ENCODE results near the gene PANK3.

The PANK3 gene

GRCh38 chr5:168578538-168579487 is at the start of gene PANK3:
Gene PANK3, minus strand, starts transcription at chr5:168579368. Its CDS starts 85 bp downstream, at chr5:168579283.
- Histone ChIP-seq H3K27ac (ENCODE audit: low read depth in 2 of 2, low read length in 2 of 2) (peak within 1 kb of the TSS; percentile 87 to 96), H3K9me3 (ENCODE audit: control insufficient read depth in 2 of 2, low read length in 2 of 2) (no peaks in the 10 kb centered on the region), H3K4me1 (ENCODE audit: control insufficient read depth in 2 of 2, insufficient read depth in 2 of 2, low read length in 2 of 2) (peaks cover 5 to 16% of the 10 kb centered on the region in 2 donors), H3K9ac (ENCODE audit: low read depth in 1 of 2, low read length in 2 of 2) (peak within 1 kb of the TSS; percentile 97), H3K27me3 (ENCODE audit: control insufficient read depth in 2 of 2, insufficient read depth in 2 of 2, low read length in 2 of 2) (no peaks in the 10 kb centered on the region), H3K36me3 (ENCODE audit: control insufficient read depth in 2 of 2, insufficient read depth in 2 of 2, low read length in 2 of 2) (no peaks in the 10 kb centered on the region), H3K4me3 (ENCODE audit: low read length in 2 of 2) (peak within 1 kb of the TSS; percentile 92 to 97)

- Histone ChIP-seq H3K4me3 (ENCODE audit: low read length in 2 of 2) (no peak overlapping the region), H3K27ac (ENCODE audit: low read depth in 2 of 2, low read length in 2 of 2) (no peak overlapping the region), H3K36me3 (ENCODE audit: control insufficient read depth in 2 of 2, insufficient read depth in 2 of 2, low read length in 2 of 2) (no peaks in the 10 kb centered on the region), H3K4me1 (ENCODE audit: control insufficient read depth in 2 of 2, insufficient read depth in 2 of 2, low read length in 2 of 2) (no peaks in the 10 kb centered on the region), H3K9me3 (ENCODE audit: control insufficient read depth in 2 of 2, low read length in 2 of 2) (no peaks in the 10 kb centered on the region), H3K27me3 (ENCODE audit: control insufficient read depth in 2 of 2, insufficient read depth in 2 of 2, low read length in 2 of 2) (no peaks in the 10 kb centered on the region), H3K9ac (ENCODE audit: low read depth in 1 of 2, low read length in 2 of 2) (no peak overlapping the region)
Measured at GRCh38 chr5:168624850-168625364, 45.7 kb upstream of the PANK3 start.

- Histone ChIP-seq H3K27ac (ENCODE audit: low read depth in 2 of 2, low read length in 2 of 2) (no peak overlapping the region), H3K36me3 (ENCODE audit: control insufficient read depth in 2 of 2, insufficient read depth in 2 of 2, low read length in 2 of 2) (no peaks in the 10 kb centered on the region), H3K9ac (ENCODE audit: low read depth in 1 of 2, low read length in 2 of 2) (no peak overlapping the region), H3K4me1 (ENCODE audit: control insufficient read depth in 2 of 2, insufficient read depth in 2 of 2, low read length in 2 of 2) (no peaks in the 10 kb centered on the region), H3K27me3 (ENCODE audit: control insufficient read depth in 2 of 2, insufficient read depth in 2 of 2, low read length in 2 of 2) (no peaks in the 10 kb centered on the region), H3K4me3 (ENCODE audit: low read length in 2 of 2) (no peak overlapping the region), H3K9me3 (ENCODE audit: control insufficient read depth in 2 of 2, low read length in 2 of 2) (no peaks in the 10 kb centered on the region)
Measured at GRCh38 chr5:168620807-168621206, 41.6 kb upstream of the PANK3 start.

DNA sequence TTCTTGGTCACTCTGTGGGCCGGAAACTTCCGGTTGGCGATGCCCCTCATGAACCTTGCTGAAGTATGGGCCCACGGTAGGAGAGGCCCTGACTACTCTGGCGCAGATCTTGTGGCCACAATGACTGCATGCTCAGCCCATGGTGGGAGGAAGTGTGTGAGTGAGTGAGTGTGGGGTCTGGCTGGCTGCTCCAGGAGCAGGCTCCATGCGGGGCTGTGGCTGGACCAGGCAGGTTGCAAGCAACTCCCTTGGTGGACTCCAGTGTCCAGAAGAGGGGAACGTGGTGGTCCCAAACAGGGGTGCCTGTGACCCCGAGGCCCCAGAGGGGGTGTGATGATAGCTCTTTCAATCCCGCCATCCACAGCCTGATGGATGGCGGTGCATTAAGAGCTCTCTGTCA is 35.5 kb upstream of the PANK3 start:
- Histone ChIP-seq H3K4me3 (ENCODE audit: low read length in 2 of 2) (no peak overlapping the region), H3K27ac (ENCODE audit: low read depth in 2 of 2, low read length in 2 of 2) (no peak overlapping the region), H3K36me3 (ENCODE audit: control insufficient read depth in 2 of 2, insufficient read depth in 2 of 2, low read length in 2 of 2) (no peaks in the 10 kb centered on the region), H3K27me3 (ENCODE audit: control insufficient read depth in 2 of 2, insufficient read depth in 2 of 2, low read length in 2 of 2) (no peaks in the 10 kb centered on the region), H3K4me1 (ENCODE audit: control insufficient read depth in 2 of 2, insufficient read depth in 2 of 2, low read length in 2 of 2) (peaks cover 0 to 5% of the 10 kb centered on the region in 2 donors), H3K9ac (ENCODE audit: low read depth in 1 of 2, low read length in 2 of 2) (no peak overlapping the region), H3K9me3 (ENCODE audit: control insufficient read depth in 2 of 2, low read length in 2 of 2) (no peaks in the 10 kb centered on the region)

DNA sequence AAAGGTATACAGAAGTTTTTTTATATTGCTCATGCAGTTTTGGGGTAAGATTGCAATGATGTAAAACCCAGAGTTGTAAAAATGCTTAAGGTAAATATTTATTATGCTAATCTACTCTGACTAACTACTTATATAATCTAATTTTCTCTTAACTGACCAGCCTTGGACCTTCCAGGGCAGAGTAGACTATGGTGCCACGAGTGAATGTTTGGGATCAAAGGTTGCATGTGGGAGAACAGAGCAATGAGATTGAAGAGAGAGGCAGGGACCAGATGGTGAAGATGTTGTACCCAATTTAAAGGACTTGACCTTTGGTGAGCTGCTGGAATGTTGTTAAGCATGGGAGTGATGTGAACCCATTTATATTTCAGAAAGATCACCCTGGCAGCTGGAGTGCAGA is 34.8 kb upstream of the PANK3 start:
- peaks cover 0 to 5% of the 10 kb centered on the region in 2 donors for H3K4me1 ChIP-seq (ENCODE audit: control insufficient read depth in 2 of 2, insufficient read depth in 2 of 2, low read length in 2 of 2)
- no peak overlapping the region for H3K9ac ChIP-seq (ENCODE audit: low read depth in 1 of 2, low read length in 2 of 2)
- no peaks in the 10 kb centered on the region for H3K36me3 ChIP-seq (ENCODE audit: control insufficient read depth in 2 of 2, insufficient read depth in 2 of 2, low read length in 2 of 2)
- no peaks in the 10 kb centered on the region for H3K27me3 ChIP-seq (ENCODE audit: control insufficient read depth in 2 of 2, insufficient read depth in 2 of 2, low read length in 2 of 2)
- no peaks in the 10 kb centered on the region for H3K9me3 ChIP-seq (ENCODE audit: control insufficient read depth in 2 of 2, low read length in 2 of 2)
- H3K4me3 ChIP-seq (ENCODE audit: low read length in 2 of 2) = no peak overlapping the region
- no peak overlapping the region for H3K27ac ChIP-seq (ENCODE audit: low read depth in 2 of 2, low read length in 2 of 2)

- no peaks in the 10 kb centered on the region for H3K36me3 ChIP-seq (ENCODE audit: control insufficient read depth in 2 of 2, insufficient read depth in 2 of 2, low read length in 2 of 2)
- H3K27ac ChIP-seq (ENCODE audit: low read depth in 2 of 2, low read length in 2 of 2) = peak overlapping the region; percentile 68 to 71
- no peaks in the 10 kb centered on the region for H3K9me3 ChIP-seq (ENCODE audit: control insufficient read depth in 2 of 2, low read length in 2 of 2)
- H3K9ac ChIP-seq (ENCODE audit: low read depth in 1 of 2, low read length in 2 of 2) = peak overlapping the region in 1 of 2 donors; percentile 5
- no peaks in the 10 kb centered on the region for H3K27me3 ChIP-seq (ENCODE audit: control insufficient read depth in 2 of 2, insufficient read depth in 2 of 2, low read length in 2 of 2)
- peaks cover 0 to 5% of the 10 kb centered on the region in 2 donors for H3K4me1 ChIP-seq (ENCODE audit: control insufficient read depth in 2 of 2, insufficient read depth in 2 of 2, low read length in 2 of 2)
- no peak overlapping the region for H3K4me3 ChIP-seq (ENCODE audit: low read length in 2 of 2)
Measured at GRCh38 chr5:168613396-168613795, 34.2 kb upstream of the PANK3 start.

GRCh38 chr5:168612996-168613395 is 33.8 kb upstream of the PANK3 start:
- H3K4me1 ChIP-seq (ENCODE audit: control insufficient read depth in 2 of 2, insufficient read depth in 2 of 2, low read length in 2 of 2) = peaks cover 0 to 5% of the 10 kb centered on the region in 2 donors
- H3K27ac ChIP-seq (ENCODE audit: low read depth in 2 of 2, low read length in 2 of 2) = peak overlapping the region; percentile 68 to 71
- H3K36me3 ChIP-seq (ENCODE audit: control insufficient read depth in 2 of 2, insufficient read depth in 2 of 2, low read length in 2 of 2) = no peaks in the 10 kb centered on the region
- peak overlapping the region in 1 of 2 donors; percentile 5 for H3K9ac ChIP-seq (ENCODE audit: low read depth in 1 of 2, low read length in 2 of 2)
- H3K27me3 ChIP-seq (ENCODE audit: control insufficient read depth in 2 of 2, insufficient read depth in 2 of 2, low read length in 2 of 2) = no peaks in the 10 kb centered on the region
- peak overlapping the region in 1 of 2 donors; percentile 14 for H3K4me3 ChIP-seq (ENCODE audit: low read length in 2 of 2)
- no peaks in the 10 kb centered on the region for H3K9me3 ChIP-seq (ENCODE audit: control insufficient read depth in 2 of 2, low read length in 2 of 2)

DNA sequence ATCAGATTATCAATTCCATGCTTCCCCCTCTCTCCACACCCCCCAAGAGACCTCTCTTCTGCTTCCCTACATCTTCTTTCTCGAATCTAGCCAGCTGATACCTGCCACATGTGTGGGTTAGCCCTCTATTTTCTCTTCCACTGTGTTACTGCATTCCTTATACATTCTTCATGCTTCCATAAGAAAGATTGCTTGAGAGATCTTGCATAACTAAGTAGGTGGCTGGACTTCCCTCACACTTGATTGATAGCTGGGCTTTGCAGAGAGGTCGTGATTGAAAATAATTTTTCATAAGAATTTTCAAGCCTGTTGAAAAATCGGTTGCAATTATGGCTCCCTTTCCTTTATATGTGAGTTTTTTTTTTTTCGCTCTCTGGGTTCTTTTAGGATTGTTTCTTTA is 33.0 kb upstream of the PANK3 start:
- Histone ChIP-seq H3K4me1 (ENCODE audit: control insufficient read depth in 2 of 2, insufficient read depth in 2 of 2, low read length in 2 of 2) (peaks cover 0 to 5% of the 10 kb centered on the region in 2 donors), H3K4me3 (ENCODE audit: low read length in 2 of 2) (no peak overlapping the region), H3K27me3 (ENCODE audit: control insufficient read depth in 2 of 2, insufficient read depth in 2 of 2, low read length in 2 of 2) (no peaks in the 10 kb centered on the region), H3K36me3 (ENCODE audit: control insufficient read depth in 2 of 2, insufficient read depth in 2 of 2, low read length in 2 of 2) (no peaks in the 10 kb centered on the region), H3K27ac (ENCODE audit: low read depth in 2 of 2, low read length in 2 of 2) (no peak overlapping the region), H3K9me3 (ENCODE audit: control insufficient read depth in 2 of 2, low read length in 2 of 2) (no peaks in the 10 kb centered on the region), H3K9ac (ENCODE audit: low read depth in 1 of 2, low read length in 2 of 2) (no peak overlapping the region)

GRCh38 chr5:168611165-168611564 is 32.0 kb upstream of the PANK3 start:
- Histone ChIP-seq H3K4me1 (ENCODE audit: control insufficient read depth in 2 of 2, insufficient read depth in 2 of 2, low read length in 2 of 2) (peaks cover 0 to 5% of the 10 kb centered on the region in 2 donors), H3K4me3 (ENCODE audit: low read length in 2 of 2) (no peak overlapping the region), H3K9ac (ENCODE audit: low read depth in 1 of 2, low read length in 2 of 2) (no peak overlapping the region), H3K27me3 (ENCODE audit: control insufficient read depth in 2 of 2, insufficient read depth in 2 of 2, low read length in 2 of 2) (no peaks in the 10 kb centered on the region), H3K9me3 (ENCODE audit: control insufficient read depth in 2 of 2, low read length in 2 of 2) (no peaks in the 10 kb centered on the region), H3K27ac (ENCODE audit: low read depth in 2 of 2, low read length in 2 of 2) (no peak overlapping the region), H3K36me3 (ENCODE audit: control insufficient read depth in 2 of 2, insufficient read depth in 2 of 2, low read length in 2 of 2) (no peaks in the 10 kb centered on the region)

- Histone ChIP-seq H3K4me3 (ENCODE audit: low read length in 2 of 2) (no peak overlapping the region), H3K27ac (ENCODE audit: low read depth in 2 of 2, low read length in 2 of 2) (no peak overlapping the region), H3K9ac (ENCODE audit: low read depth in 1 of 2, low read length in 2 of 2) (no peak overlapping the region), H3K36me3 (ENCODE audit: control insufficient read depth in 2 of 2, insufficient read depth in 2 of 2, low read length in 2 of 2) (no peaks in the 10 kb centered on the region), H3K9me3 (ENCODE audit: control insufficient read depth in 2 of 2, low read length in 2 of 2) (no peaks in the 10 kb centered on the region), H3K4me1 (ENCODE audit: control insufficient read depth in 2 of 2, insufficient read depth in 2 of 2, low read length in 2 of 2) (peaks cover 0 to 5% of the 10 kb centered on the region in 2 donors), H3K27me3 (ENCODE audit: control insufficient read depth in 2 of 2, insufficient read depth in 2 of 2, low read length in 2 of 2) (no peaks in the 10 kb centered on the region)
Measured at GRCh38 chr5:168609806-168610482, 30.8 kb upstream of the PANK3 start.
